CD4-positive, CD25-positive, alpha-beta regulatory T cell (primary cell): ENCODE results near the gene CLK2. TPM values are rescaled to one million over a fixed set of nuclear protein-coding genes. Genes with fewer than 3 reads are reported as not detected.
A peak's percentile ranks its signal among the peaks of the same experiment; 100 is the strongest.
"Not testable (repeated sequence)": the region's sequence is repeated elsewhere in the genome, so short reads cannot be mapped to it uniquely, and the experiment has no call there.

Experiments
- ATAC-seq, 2 donors: fragments of 150-1000 bp; cut with Tn5 transposase; one replicate each; pipeline ENCODE4 v1.10.0; 2021; ENCODE audit warnings: low read depth in 2 of 2, moderate number of reproducible peaks in 2 of 2, moderate library complexity in 1 of 2
- DNase-seq, 3 donors: peaks; one replicate each; pipeline versions ENCODE4 v3.0.0 to v3.0.0-alpha.2; 2012 to 2022; ENCODE audit warnings: mixed read lengths in 1 of 3
- H3K27ac ChIP-seq: one replicate; pipeline ENCODE4 v1.7.0; 2013; ENCODE audit warnings: mild to moderate bottlenecking, low read length; ENCODE audit not compliant: insufficient read depth, poor library complexity, severe bottlenecking
- H3K27me3 ChIP-seq: one replicate; pipeline ENCODE4 v1.7.0; 2013; ENCODE audit warnings: low read length; ENCODE audit not compliant: control insufficient read depth, insufficient read depth
- H3K36me3 ChIP-seq: one replicate; pipeline ENCODE4 v1.7.0; 2013; ENCODE audit warnings: mild to moderate bottlenecking, low read length, moderate library complexity; ENCODE audit not compliant: control insufficient read depth, insufficient read depth
- H3K4me1 ChIP-seq: 2 replicates; pipeline ENCODE4 v1.7.0; 2013; ENCODE audit warnings: mild to moderate bottlenecking, low read length; ENCODE audit not compliant: insufficient read depth, control insufficient read depth, poor library complexity, severe bottlenecking
- H3K4me3 ChIP-seq: one replicate; pipeline ENCODE4 v1.7.0; 2013; ENCODE audit warnings: low read depth, mild to moderate bottlenecking, low read length, moderate library complexity
- H3K9me3 ChIP-seq, 2 experiments: 1 replicate in 1 of 2; 2 replicates in 1 of 2; pipeline ENCODE4 v1.7.0; 2013; ENCODE audit warnings: low read length in 2 of 2, mild to moderate bottlenecking in 1 of 2, moderate library complexity in 1 of 2; ENCODE audit not compliant: control insufficient read depth in 2 of 2
- H3K27ac Mint-ChIP-seq, 3 donors: one replicate each; pipeline ENCODE4 v1.8.0; 2020 to 2022; ENCODE audit warnings: mild to moderate bottlenecking in 3 of 3, mixed read lengths in 3 of 3, moderate library complexity in 2 of 3
- H3K27me3 Mint-ChIP-seq: one replicate; pipeline ENCODE4 v1.8.0; 2022; ENCODE audit warnings: mild to moderate bottlenecking, mixed read lengths
- H3K36me3 Mint-ChIP-seq: one replicate; pipeline ENCODE4 v1.8.0; 2020; ENCODE audit warnings: mixed read lengths
- H3K4me1 Mint-ChIP-seq, 4 donors: one replicate each; pipeline ENCODE4 v1.8.0; 2020 to 2022; ENCODE audit warnings: mixed read lengths in 4 of 4, mild to moderate bottlenecking in 1 of 4
- H3K4me3 Mint-ChIP-seq, 4 donors: one replicate each; pipeline ENCODE4 v1.8.0; 2020 to 2022; ENCODE audit warnings: mild to moderate bottlenecking in 4 of 4, mixed read lengths in 4 of 4, moderate library complexity in 3 of 4
- H3K9me3 Mint-ChIP-seq, 7 donors: one replicate each; pipeline ENCODE4 v1.8.0; 2020 to 2022; ENCODE audit warnings: mixed read lengths in 7 of 7, mild to moderate bottlenecking in 3 of 7, moderate library complexity in 2 of 7
- polyA plus RNA-seq, 4 donors: library from polyadenylated mRNA; unstranded; fragments of 300-500 nt; fragmentation: Illumina TruSeq; gene quantifications; one replicate each; pipeline ENCODE4 v1.2.3, GENCODE V29; 2021
- total RNA-seq: library from RNA; stranded (reverse); gene quantifications from one replicate; pipeline ENCODE4 v1.2.3, GENCODE V29; 2022

The CLK2 gene
- total and polyA plus RNA-seq, 5 donors from 2014 or later: 11.4 to 76.6 (median 16.8) TPM

- DNase-seq (no peak), ATAC-seq (no peak)
- Histone ChIP-seq H3K36me3 (peaks cover 10% of the 10 kb centered on the region), H3K4me3 (no peak overlapping the region), H3K4me1 (peaks cover 25% of the 10 kb centered on the region), H3K27ac (no peak overlapping the region), H3K27me3 (no peaks in the 10 kb centered on the region), H3K9me3 (no peaks in the 10 kb centered on the region)
- H3K4me3 Mint-ChIP-seq: peak overlapping the region in 3 of 4 donors; percentile 75 to 94 (median 80)
- peaks cover 0 to 52% (median 22%) of the 10 kb centered on the region in 4 donors for H3K4me1 Mint-ChIP-seq
- H3K27me3 Mint-ChIP-seq: no peaks in the 10 kb centered on the region
- H3K36me3 Mint-ChIP-seq: peaks cover 15% of the 10 kb centered on the region
- no peaks in the 10 kb centered on the region for H3K9me3 Mint-ChIP-seq
- H3K27ac Mint-ChIP-seq: no peak overlapping the region
These were observed 20.1 kb downstream of the CLK2 start for GRCh38 chr1:155253208-155253607.

GRCh38 chr1:155251566-155251965 is 21.7 kb downstream of the CLK2 start:
- Mint-ChIP-seq H3K9me3 (no peaks in the 10 kb centered on the region), H3K4me1 (peaks cover 0 to 42% (median 17%) of the 10 kb centered on the region in 4 donors), H3K36me3 (peaks cover 4% of the 10 kb centered on the region), H3K27me3 (no peaks in the 10 kb centered on the region), H3K27ac (peak overlapping the region in 1 of 3 donors; percentile 41), H3K4me3 (peak overlapping the region in 1 of 4 donors; percentile 75)
- Histone ChIP-seq H3K9me3 (no peaks in the 10 kb centered on the region), H3K36me3 (no peaks in the 10 kb centered on the region), H3K27ac (no peak overlapping the region), H3K27me3 (no peaks in the 10 kb centered on the region), H3K4me3 (no peak overlapping the region), H3K4me1 (peaks cover 25% of the 10 kb centered on the region)
- no peak for DNase-seq
- ATAC-seq: no peak

DNA sequence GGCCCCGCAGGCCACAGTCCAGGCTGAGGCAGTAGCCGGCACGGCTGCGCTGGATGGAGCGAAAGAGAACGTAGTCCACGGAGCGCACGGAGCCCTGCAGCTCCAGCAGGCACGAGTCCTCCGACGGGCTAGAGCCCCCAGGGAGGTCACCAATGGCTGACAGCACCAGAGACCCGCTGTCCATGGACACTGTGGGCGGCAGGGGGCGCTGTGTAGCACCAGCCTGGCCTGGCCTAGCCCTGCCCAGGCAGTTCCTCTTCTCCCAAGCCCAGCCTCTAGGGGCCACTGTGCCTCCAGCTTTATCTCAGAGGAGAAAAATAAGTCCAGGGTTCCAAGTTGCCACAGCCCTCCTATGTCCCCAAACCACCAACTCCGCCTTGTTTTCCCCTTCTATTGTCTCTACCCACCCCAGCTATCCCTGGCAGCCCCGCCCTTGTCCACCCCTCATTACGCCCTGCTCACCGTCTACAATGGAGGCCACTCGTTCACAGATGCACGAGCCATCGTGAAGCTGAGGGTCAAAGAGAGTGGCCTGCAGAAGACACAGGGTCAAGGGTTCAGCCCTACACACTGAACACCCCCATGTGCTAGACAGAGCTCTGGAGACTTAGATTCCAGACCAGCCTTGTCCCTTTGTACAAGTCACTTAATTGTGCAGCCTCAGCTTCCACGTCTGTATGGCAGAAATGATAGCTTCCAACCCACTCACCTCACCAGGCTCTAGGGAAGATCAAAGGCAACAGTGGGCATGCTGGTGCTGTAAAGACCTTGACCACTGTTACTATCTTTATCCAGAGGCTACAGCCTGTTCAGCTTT is 22.5 kb downstream of the CLK2 start:
- no peaks in the 10 kb centered on the region for H3K36me3 Mint-ChIP-seq
- H3K4me1 Mint-ChIP-seq: peaks cover 0 to 37% (median 13%) of the 10 kb centered on the region in 4 donors
- ATAC-seq: peak; percentile 97 to 99
- no peaks in the 10 kb centered on the region for H3K9me3 Mint-ChIP-seq
- Histone ChIP-seq H3K9me3 (no peaks in the 10 kb centered on the region), H3K4me3 (peak overlapping the region; percentile 26), H3K4me1 (peaks cover 23% of the 10 kb centered on the region), H3K27me3 (no peaks in the 10 kb centered on the region), H3K36me3 (no peaks in the 10 kb centered on the region), H3K27ac (no peak overlapping the region)
- peak overlapping the region; percentile 41 to 86 (median 70) for H3K27ac Mint-ChIP-seq
- H3K4me3 Mint-ChIP-seq: peak overlapping the region; percentile 38 to 75 (median 66)
- DNase-seq: peak; percentile 90 to 93 (median 92)
- no peaks in the 10 kb centered on the region for H3K27me3 Mint-ChIP-seq

DNA sequence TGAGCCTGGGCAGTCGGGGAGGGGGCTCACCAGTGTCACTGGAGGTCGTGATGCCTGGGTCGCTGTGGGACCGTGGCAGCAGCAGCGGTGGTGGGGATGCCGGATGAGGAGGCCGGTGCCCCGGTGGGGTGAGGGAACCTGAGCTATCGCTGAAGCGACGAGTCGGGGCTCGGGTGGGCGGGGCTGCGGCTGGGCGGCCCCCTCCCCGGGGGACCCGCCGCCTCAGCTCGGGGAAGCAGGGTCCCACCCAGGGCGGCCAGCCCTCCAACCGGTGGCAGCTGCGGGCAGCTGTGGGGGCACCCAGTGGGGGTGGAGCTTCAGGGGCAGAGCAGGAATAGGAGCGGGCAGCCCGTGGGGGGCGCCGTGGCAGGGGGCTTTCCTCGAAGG is 23.1 kb downstream of the CLK2 start:
- Histone ChIP-seq H3K27ac (no peak overlapping the region), H3K36me3 (no peaks in the 10 kb centered on the region), H3K4me3 (peak overlapping the region; percentile 26), H3K27me3 (no peaks in the 10 kb centered on the region), H3K9me3 (no peaks in the 10 kb centered on the region), H3K4me1 (peaks cover 17% of the 10 kb centered on the region)
- peaks cover 0 to 34% (median 15%) of the 10 kb centered on the region in 4 donors for H3K4me1 Mint-ChIP-seq
- ATAC-seq: no peak
- H3K27me3 Mint-ChIP-seq: no peaks in the 10 kb centered on the region
- H3K36me3 Mint-ChIP-seq: no peaks in the 10 kb centered on the region
- H3K4me3 Mint-ChIP-seq: peak overlapping the region; percentile 50 to 77 (median 68)
- DNase-seq: no peak
- H3K9me3 Mint-ChIP-seq: no peaks in the 10 kb centered on the region
- peak overlapping the region in 1 of 3 donors; percentile 75 for H3K27ac Mint-ChIP-seq

GRCh38 chr1:155247667-155248553 is 25.4 kb downstream of the CLK2 start:
- no peaks in the 10 kb centered on the region for H3K36me3 ChIP-seq
- H3K9me3 ChIP-seq: no peaks in the 10 kb centered on the region
- peaks cover 27% of the 10 kb centered on the region for H3K4me1 ChIP-seq
- Mint-ChIP-seq H3K9me3 (peaks cover 0 to 4% (median 2%) of the 10 kb centered on the region in 7 donors), H3K27ac (no peak overlapping the region), H3K27me3 (peaks cover 13% of the 10 kb centered on the region), H3K4me1 (peaks cover 7 to 38% (median 24%) of the 10 kb centered on the region in 4 donors), H3K4me3 (peak overlapping the region in 2 of 4 donors; percentile 5 to 44), H3K36me3 (peaks cover 4% of the 10 kb centered on the region)
- no peak overlapping the region for H3K4me3 ChIP-seq
- no peak for ATAC-seq
- no peak for DNase-seq
- no peak overlapping the region for H3K27ac ChIP-seq
- H3K27me3 ChIP-seq: no peaks in the 10 kb centered on the region

DNA sequence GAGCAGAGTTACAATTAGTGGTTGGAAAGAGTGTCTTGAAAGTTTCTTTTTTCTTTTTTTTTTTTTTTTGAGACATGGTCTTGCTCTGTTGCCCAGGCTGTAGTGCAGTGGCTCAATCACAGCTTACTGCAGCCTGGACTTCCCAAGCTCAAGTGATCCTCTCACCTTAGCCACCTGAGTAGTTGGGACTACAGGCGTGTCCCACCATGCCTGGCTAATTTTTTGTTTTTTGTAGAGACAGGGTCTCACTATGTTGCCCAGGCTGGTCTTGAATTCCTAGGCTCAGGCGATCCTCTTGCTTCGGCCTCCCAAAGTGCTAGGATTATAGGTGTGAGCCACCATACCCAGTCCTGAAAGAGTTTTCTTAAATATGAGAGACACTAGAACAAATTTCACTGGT is 26.5 kb downstream of the CLK2 start:
- H3K36me3 ChIP-seq, H3K9me3 ChIP-seq, ATAC-seq, H3K9me3 Mint-ChIP-seq, H3K27me3 ChIP-seq, DNase-seq, H3K27ac ChIP-seq, H3K36me3 Mint-ChIP-seq, H3K4me3 ChIP-seq: not testable (repeated sequence)
- H3K4me1 ChIP-seq: peaks cover 29% of the 10 kb centered on the region
- H3K27me3 Mint-ChIP-seq: peaks cover 13% of the 10 kb centered on the region
- H3K4me3 Mint-ChIP-seq: peak overlapping the region in 2 of 4 donors; percentile 52 to 97
- H3K27ac Mint-ChIP-seq: peak overlapping the region in 2 of 3 donors; percentile 14 to 53
- peaks cover 11 to 46% (median 28%) of the 10 kb centered on the region in 4 donors for H3K4me1 Mint-ChIP-seq

DNA sequence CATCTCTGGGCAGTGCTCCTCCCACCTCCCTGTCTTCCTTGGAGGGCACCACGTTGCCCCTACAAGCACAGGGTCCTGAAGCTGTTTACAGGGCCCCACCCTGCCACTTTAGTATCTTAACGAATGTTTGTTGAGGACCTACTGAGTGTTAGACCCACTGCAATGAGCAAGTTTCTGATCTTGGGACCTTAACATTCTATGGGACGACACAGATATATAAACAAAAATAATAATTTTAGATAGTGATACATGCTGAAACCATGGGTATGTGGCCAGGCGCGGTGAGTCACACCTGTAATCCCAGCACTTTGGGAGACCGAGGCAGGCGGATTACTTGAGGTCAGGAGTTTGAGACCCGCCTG is 28.2 kb downstream of the CLK2 start:
- Mint-ChIP-seq H3K27me3 (peaks cover 13% of the 10 kb centered on the region), H3K9me3 (peaks cover 0 to 4% (median 2%) of the 10 kb centered on the region in 7 donors)

More for the DNA sequence above, 28.2 kb downstream of the CLK2 start:
- Histone ChIP-seq H3K36me3 (no peaks in the 10 kb centered on the region), H3K27me3 (no peaks in the 10 kb centered on the region), H3K4me3 (peak overlapping the region; percentile 73), H3K9me3 (no peaks in the 10 kb centered on the region), H3K4me1 (peaks cover 37% of the 10 kb centered on the region), H3K27ac (peak overlapping the region; percentile 79)
- ATAC-seq (no peak), DNase-seq (no peak)
- Mint-ChIP-seq H3K4me3 (peak overlapping the region; percentile 90 to 99 (median 95)), H3K27ac (peak overlapping the region; percentile 98 to 100 (median 99)), H3K4me1 (peaks cover 17 to 54% (median 36%) of the 10 kb centered on the region in 4 donors), H3K36me3 (peaks cover 4% of the 10 kb centered on the region)
